ENCODE measurements around the gene PCDHAC1.
A peak's percentile ranks its signal among the peaks of the same experiment; 100 is the strongest.

DNA sequence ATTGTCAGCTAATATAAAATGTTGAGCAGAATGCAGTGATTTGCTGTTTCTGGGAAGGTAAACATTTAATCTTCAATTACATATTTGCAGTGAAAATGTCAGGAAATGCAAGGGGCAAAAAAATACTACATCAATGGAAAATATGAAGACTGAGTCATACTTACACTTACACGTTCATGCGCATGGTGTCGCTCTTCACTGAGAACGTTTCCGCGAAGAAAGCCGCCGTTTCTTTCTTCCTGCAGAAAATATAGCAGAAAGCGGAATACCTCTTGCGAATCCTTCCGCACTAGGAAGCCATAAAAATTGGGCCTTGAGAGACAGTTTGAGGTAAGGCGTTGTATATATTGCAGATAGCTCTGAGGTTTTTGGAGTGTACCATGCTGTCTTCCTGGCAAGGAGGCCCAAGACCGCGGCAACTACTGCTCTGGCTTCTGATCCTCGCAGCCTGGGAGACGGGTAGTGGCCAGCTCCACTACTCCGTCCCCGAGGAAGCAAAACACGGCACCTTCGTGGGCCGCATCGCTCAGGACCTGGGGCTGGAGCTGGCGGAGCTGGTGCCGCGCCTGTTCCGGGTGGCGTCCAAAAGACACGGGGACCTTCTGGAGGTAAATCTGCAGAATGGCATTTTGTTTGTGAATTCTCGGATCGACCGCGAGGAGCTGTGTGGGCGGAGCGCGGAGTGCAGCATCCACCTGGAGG is 44.1 kb upstream of the PCDHAC1 start, which contains the start of gene PCDHA13:
- peak in 2 of 11 experiments; percentile 20 to 32 for TF ChIP-seq CTCF (IDR thresholded peaks at IDR 0.05 in 8 of 11, conservative IDR thresholded peaks at IDR 0.05 in 3 of 11)
- no peak for TF ChIP-seq POLR2AphosphoS5 (IDR thresholded peaks at IDR 0.05)

All from spleen (tissue), 7 donors.